ENCODE measurements around the gene PSME3. TPM values are rescaled to one million over a fixed set of nuclear protein-coding genes. Genes with fewer than 3 reads are reported as not detected.

The PSME3 gene
- polyA plus RNA-seq, 1 donor from 2014 or later = 56.6 TPM

DNA sequence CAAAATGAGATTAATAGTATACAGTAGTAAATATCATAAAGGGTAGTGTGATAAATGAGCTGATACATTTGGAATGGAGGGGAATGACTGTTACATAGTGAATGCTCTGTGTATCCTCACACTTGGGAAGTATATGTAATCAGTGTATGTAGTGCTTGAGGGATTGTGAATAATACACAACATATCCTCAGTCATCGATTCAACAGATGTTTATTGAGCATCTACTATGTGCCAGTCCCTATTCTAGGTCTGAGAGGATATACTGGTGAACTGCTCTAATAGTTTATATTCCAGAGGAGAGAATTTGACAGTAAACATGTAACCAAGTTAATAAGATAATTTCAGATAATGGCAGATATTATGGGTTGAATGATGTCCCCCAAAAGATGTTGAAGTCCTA, 5.7 kb upstream of the PSME3 start:
- Histone ChIP-seq H3K4me2 (ENCODE audit: low read length) (no peak overlapping the region), H2AFZ (ENCODE audit: low read depth, low read length) (no peak overlapping the region), H3K27ac (ENCODE audit: low read length) (no peak overlapping the region), H3K36me3 (ENCODE audit: insufficient read depth, low read length) (no peaks in the 10 kb centered on the region), H4K20me1 (ENCODE audit: insufficient read depth) (no peaks in the 10 kb centered on the region), H3K27me3 (ENCODE audit: insufficient read depth, low read depth, low read length) (no peaks in the 10 kb centered on the region), H3K9me3 (ENCODE audit: low read length) (no peaks in the 10 kb centered on the region), H3F3A (ENCODE audit: insufficient read depth, low read length, poor library complexity, severe bottlenecking) (no peaks in the 10 kb centered on the region), H3K4me3 (ENCODE audit: low read length) (no peak overlapping the region), H3K79me2 (replicated peaks; ENCODE audit: insufficient read depth, low read length) (peaks cover 12% of the 10 kb centered on the region), H3K9ac (ENCODE audit: low read length) (no peak overlapping the region), H3K9me2 (ENCODE audit: insufficient read depth, low read length) (no peaks in the 10 kb centered on the region)
- no peak for TF ChIP-seq TAF1 (IDR thresholded peaks at IDR 0.05; ENCODE audit: low read depth)
- TF ChIP-seq POLR2AphosphoS5 (IDR thresholded peaks at IDR 0.05) = no peak
- TF ChIP-seq REST (IDR thresholded peaks at IDR 0.05; ENCODE audit: borderline replicate concordance) = no peak
- TF ChIP-seq EP300 (conservative IDR thresholded peaks at IDR 0.05; ENCODE audit: poor library complexity, severe bottlenecking) = no peak
- TF ChIP-seq CTCF (IDR thresholded peaks at IDR 0.05; ENCODE audit: poor library complexity, severe bottlenecking) = no peak
- no peak for TF ChIP-seq RAD21 (conservative IDR thresholded peaks at IDR 0.05)
- no peak for TF ChIP-seq SMC3 (conservative IDR thresholded peaks at IDR 0.05; ENCODE audit: poor library complexity)
- TF ChIP-seq EZH2 (IDR thresholded peaks at IDR 0.05; ENCODE audit: borderline replicate concordance, insufficient read depth, low read length, poor library complexity, severe bottlenecking) = no peak
- no peak for TF ChIP-seq MXI1 (conservative IDR thresholded peaks at IDR 0.05; ENCODE audit: poor library complexity, severe bottlenecking)

DNA sequence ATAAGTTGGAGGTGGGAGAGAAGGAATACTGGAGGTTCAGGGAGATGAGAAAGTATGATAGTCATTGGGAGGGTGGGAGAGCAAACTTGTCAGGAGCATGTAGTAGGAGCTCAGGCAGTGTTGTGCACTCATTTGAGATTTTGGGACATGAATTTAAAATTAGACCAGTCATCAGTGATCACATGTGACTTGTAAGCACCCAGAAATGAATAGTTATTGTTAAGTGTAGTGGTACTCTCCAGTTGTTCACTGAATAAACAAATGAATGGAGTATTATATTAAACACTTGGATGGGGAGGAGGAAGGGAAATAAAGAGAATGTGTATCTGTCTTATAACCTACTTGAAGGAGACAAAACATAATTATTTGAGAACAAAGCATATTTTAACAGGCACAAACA, 2.2 kb upstream of the PSME3 start:
- H3K9me3 ChIP-seq (ENCODE audit: low read length) = no peaks in the 10 kb centered on the region
- H3F3A ChIP-seq (ENCODE audit: insufficient read depth, low read length, poor library complexity, severe bottlenecking) = no peaks in the 10 kb centered on the region
- H3K27ac ChIP-seq (ENCODE audit: low read length) = no peak overlapping the region
- H3K4me3 ChIP-seq (ENCODE audit: low read length) = no peak overlapping the region
- H2AFZ ChIP-seq (ENCODE audit: low read depth, low read length) = no peak overlapping the region
- H3K9ac ChIP-seq (ENCODE audit: low read length) = no peak overlapping the region
- H4K20me1 ChIP-seq (ENCODE audit: insufficient read depth) = no peaks in the 10 kb centered on the region
- TF ChIP-seq EP300 (conservative IDR thresholded peaks at IDR 0.05; ENCODE audit: poor library complexity, severe bottlenecking) = no peak
- no peak for TF ChIP-seq RAD21 (conservative IDR thresholded peaks at IDR 0.05)
- no peaks in the 10 kb centered on the region for H3K36me3 ChIP-seq (ENCODE audit: insufficient read depth, low read length)
- no peaks in the 10 kb centered on the region for H3K27me3 ChIP-seq (ENCODE audit: insufficient read depth, low read depth, low read length)
- H3K79me2 ChIP-seq (replicated peaks; ENCODE audit: insufficient read depth, low read length) = peaks cover 19% of the 10 kb centered on the region
- H3K9me2 ChIP-seq (ENCODE audit: insufficient read depth, low read length) = no peaks in the 10 kb centered on the region
- H3K4me2 ChIP-seq (ENCODE audit: low read length) = no peak overlapping the region

Data from neural cell (in vitro differentiated cells).